GM20000 (cell line): ENCODE results near the gene TRIM39.
A peak's percentile ranks its signal among the peaks of the same experiment; 100 is the strongest.
"Not testable (repeated sequence)": the region's sequence is repeated elsewhere in the genome, so short reads cannot be mapped to it uniquely, and the experiment has no call there.

Experiments used
- DNase-seq: peaks from one replicate; pipeline ENCODE4 v3.0.0; 2012; ENCODE audit warnings: low spot score
- TF ChIP-seq, protein P1 (sequence below): IDR thresholded peaks from 2 replicates; pipeline ENCODE4 v1.5.1; 2012; ENCODE audit warnings: mild to moderate bottlenecking, control low read depth; ENCODE audit errors: extremely low read depth, missing control alignments

TRIM39 gene

DNA sequence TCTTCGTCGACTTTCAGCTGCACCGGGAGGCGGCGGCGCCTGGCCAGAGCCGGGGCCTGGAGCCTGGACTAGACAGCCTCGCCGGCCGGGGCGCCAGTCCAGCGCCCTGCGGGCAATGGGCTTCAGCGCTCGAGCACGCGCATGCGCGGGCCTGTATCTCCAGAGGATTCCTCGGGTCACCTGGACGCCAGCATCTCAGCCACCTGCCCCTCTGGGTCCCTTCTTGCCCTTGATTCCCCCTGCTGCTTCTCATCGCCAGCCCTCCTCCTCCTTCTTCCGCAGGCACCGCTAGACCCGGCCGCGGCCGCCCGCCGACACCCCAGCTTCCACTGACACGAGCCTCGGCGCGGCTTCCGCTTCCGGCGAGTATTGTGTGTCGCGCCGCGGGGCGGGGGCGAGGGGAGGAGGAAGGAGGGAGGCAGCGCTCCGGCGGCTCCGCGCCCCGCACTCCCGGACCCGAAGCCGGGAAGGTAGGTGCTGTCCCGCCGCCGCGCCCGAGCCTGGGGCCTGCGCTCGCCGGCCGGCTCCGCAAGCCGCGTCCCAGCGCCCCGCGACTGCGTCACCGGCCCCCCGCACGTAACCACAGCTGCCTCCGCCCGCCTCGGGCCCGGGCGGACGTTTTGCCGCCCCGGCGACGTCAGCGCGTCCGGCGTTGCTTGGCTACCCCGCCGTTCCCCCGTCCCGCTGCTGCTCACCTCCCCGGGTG lies at the start of gene TRIM39:
TSS of gene TRIM39 (plus strand) at position 402 of the 706 bp plus-strand sequence. CDS start 2,391 bp downstream, outside the sequence.
- DNase-seq = peak; percentile 92
- TF ChIP-seq, protein P1, sequence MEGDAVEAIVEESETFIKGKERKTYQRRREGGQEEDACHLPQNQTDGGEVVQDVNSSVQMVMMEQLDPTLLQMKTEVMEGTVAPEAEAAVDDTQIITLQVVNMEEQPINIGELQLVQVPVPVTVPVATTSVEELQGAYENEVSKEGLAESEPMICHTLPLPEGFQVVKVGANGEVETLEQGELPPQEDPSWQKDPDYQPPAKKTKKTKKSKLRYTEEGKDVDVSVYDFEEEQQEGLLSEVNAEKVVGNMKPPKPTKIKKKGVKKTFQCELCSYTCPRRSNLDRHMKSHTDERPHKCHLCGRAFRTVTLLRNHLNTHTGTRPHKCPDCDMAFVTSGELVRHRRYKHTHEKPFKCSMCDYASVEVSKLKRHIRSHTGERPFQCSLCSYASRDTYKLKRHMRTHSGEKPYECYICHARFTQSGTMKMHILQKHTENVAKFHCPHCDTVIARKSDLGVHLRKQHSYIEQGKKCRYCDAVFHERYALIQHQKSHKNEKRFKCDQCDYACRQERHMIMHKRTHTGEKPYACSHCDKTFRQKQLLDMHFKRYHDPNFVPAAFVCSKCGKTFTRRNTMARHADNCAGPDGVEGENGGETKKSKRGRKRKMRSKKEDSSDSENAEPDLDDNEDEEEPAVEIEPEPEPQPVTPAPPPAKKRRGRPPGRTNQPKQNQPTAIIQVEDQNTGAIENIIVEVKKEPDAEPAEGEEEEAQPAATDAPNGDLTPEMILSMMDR = no peak

DNA sequence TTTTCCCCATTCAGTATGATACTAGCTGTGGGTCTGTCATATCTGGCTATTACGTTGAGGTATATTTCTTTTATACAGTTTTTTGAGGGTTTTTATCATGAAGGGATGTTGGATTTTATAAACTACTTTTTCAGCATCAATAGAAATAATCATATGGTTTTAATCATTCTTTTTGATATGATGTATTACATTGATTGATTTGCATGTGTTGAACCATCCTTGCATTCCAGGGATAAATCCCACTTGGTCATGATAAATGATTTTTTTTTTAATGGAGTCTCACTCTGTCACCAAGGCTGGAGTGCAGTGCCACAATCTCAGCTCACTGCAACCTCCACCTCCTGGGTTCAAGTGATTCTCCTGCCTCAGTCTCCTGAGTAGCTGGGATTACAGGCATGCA lies 45.7 kb upstream of the TRIM39 start:
- DNase-seq = not testable (repeated sequence)

DNA sequence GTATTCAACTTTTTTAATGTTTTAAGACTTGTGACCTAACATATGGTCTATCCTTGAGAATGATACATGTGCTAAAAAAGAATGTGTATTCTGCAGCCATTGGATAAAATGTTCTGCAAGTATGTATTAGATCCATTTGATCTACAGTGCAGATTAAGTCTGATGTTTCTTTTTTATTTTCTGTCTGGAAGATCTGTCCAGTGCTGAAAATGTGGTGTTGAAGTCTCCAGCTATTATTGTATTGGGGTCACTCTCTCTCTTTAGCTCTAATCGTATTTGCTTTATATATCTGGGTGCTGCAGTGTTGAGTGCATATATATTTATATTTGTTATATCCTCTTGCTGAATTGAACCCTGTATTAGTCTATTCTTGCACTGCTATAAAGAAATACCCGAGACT lies 44.2 kb upstream of the TRIM39 start:
- no peak for DNase-seq
- TF ChIP-seq, protein P1 = no peak

DNA sequence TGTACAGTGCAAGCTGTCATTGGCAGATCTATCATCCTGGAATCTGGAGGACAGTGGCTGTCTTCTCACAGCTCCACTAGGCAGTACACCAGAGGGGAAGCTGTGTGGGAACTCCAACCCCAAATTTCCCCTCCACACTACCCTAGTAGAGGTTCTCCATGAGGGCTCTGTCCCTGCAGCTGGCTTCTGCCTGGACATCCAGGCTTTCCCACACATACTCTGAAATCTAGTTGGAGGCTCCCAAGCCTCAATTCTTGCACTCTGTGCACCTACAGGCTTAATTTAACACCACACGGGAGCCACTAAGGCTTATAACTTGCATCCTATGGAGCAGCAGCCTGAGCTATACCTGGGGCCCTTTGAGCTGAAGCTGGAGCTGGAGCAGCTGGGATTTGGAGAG lies 43.0 kb upstream of the TRIM39 start:
- TF ChIP-seq, protein P1 = no peak
- DNase-seq = no peak

DNA sequence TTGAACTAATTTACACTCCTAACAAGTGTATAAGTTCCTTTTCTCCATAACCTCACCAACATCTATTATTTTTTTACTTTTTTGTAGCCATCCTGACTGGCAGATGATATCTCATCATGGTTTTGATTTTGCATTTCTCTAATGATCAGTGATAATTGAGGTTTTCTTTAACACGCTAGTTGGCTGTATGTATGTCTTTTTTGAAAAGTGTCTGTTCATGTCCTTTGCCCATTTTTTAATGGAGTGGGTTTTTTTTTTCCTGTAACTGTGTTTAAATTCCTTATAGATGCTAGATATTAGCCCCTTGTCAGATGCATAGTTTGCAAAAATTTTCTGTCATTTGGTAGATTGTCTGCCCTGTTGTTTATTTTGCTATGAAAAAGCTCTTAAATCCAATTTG lies 39.6 kb upstream of the TRIM39 start:
- DNase-seq = no peak
- TF ChIP-seq, protein P1 = no peak

DNA sequence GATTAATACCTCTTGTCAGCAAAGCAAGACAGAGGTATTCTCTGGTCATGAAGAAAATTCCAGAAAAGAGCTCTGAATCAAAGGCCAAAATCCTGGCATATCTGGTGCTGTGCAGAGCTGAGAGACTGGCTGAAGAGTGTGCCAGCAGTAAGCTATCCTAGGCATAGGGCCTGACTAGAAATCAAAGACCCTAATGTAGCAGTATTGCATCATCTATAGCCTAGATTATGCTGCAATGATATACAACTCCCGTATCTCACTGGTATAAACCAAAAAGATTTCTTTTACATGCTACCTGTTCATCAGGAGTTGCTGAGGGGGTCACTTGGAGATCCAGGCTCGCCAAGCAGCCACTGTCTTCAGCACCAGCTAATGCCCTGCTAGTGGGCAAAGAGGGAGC lies 30.9 kb upstream of the TRIM39 start:
- TF ChIP-seq, protein P1 = no peak
- DNase-seq = no peak

DNA sequence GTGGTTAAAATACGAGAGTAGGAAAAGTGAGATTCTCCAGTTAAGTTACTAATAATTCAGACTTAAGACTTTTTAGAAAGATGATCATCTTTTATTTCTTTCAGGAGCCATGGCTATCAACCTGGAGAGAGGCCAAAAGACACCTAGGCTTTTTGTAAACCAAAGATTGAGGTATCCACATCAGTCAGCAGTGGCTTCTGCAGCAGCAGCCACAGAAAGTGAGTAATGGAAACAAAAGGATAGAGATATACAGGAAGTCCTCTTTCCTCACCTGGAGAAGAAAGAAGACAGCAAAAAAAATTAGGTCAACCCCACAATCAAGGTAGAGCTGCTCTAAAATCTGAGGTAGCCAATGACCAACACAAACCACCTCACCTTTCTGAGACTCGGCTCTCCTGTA lies 22.7 kb upstream of the TRIM39 start:
- DNase-seq = no peak
- TF ChIP-seq, protein P1 = no peak

DNA sequence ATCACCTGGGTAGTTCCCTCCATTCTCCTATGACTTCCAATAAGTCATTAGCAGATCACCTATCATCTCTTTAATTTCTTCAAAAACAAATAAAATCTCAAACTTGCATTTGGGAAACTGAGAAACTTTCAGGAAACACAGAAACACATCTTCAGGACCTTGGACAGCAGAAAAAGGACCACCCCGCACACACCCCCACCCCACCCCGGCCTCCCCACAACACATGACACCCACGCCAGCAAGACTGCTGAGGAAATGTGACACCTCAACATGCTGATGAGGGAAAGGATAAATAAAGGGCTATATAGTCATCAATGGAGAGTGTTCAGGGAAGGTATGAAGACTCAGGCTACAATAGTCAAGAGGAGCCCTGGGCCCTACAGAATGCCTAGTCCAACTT lies 15.6 kb upstream of the TRIM39 start:
- no peak for DNase-seq
- TF ChIP-seq, protein P1 = no peak
